KMS-11 (cell line): ENCODE results near the gene CACNA2D3.
"Not testable (repeated sequence)": the region's sequence is repeated elsewhere in the genome, so short reads cannot be mapped to it uniquely, and the experiment has no call there.

Source experiments
- H2AFZ ChIP-seq: fragments of 200-600 bp; sonication (generic); 2 replicates; pipeline ENCODE4 v1.6.1; 2016; ENCODE audit warnings: antibody characterized with exemption, mixed run types, low read depth
- H3K27ac ChIP-seq: fragments of 200-600 bp; sonication (generic); 2 replicates; pipeline ENCODE4 v1.6.1; 2016; ENCODE audit warnings: mild to moderate bottlenecking, mixed run types
- H3K27me3 ChIP-seq: fragments of 200-600 bp; sonication (generic); 2 replicates; pipeline ENCODE4 v1.6.1; 2017; ENCODE audit warnings: mild to moderate bottlenecking, low read depth, mixed run types, moderate library complexity; ENCODE audit not compliant: insufficient read depth
- H3K36me3 ChIP-seq: fragments of 200-600 bp; sonication (generic); 2 replicates; pipeline ENCODE4 v1.6.1; 2017; ENCODE audit warnings: mild to moderate bottlenecking, mixed run types; ENCODE audit not compliant: insufficient read depth
- H3K4me1 ChIP-seq: fragments of 200-600 bp; sonication (generic); 2 replicates; pipeline ENCODE4 v1.6.1; 2016; ENCODE audit warnings: mild to moderate bottlenecking, low read depth, mixed run types; ENCODE audit not compliant: poor library complexity, severe bottlenecking
- H3K4me2 ChIP-seq: fragments of 200-600 bp; sonication (generic); 2 replicates; pipeline ENCODE4 v1.7.0; 2016; ENCODE audit warnings: mild to moderate bottlenecking, mixed run types
- H3K4me3 ChIP-seq: fragments of 200-600 bp; sonication (generic); IDR thresholded peaks from 2 replicates; pipeline ENCODE4 v1.6.1; 2017; ENCODE audit warnings: low read depth, low read length, mixed read lengths; ENCODE audit not compliant: insufficient read depth
- H3K79me2 ChIP-seq: fragments of 200-600 bp; sonication (generic); 2 replicates; pipeline ENCODE4 v1.6.1; 2016; ENCODE audit warnings: low read depth, mixed run types; ENCODE audit not compliant: insufficient read depth
- H3K9ac ChIP-seq: fragments of 200-600 bp; sonication (generic); 2 replicates; pipeline ENCODE4 v1.6.1; 2016; ENCODE audit warnings: mild to moderate bottlenecking, mixed run types
- H4K20me1 ChIP-seq: fragments of 200-600 bp; sonication (generic); 2 replicates; pipeline ENCODE4 v1.6.1; 2016; ENCODE audit warnings: mild to moderate bottlenecking, mixed run types; ENCODE audit not compliant: insufficient read depth
- TF ChIP-seq, protein P1 (sequence below): fragments of 200-600 bp; sonication (generic); conservative IDR thresholded peaks from 2 replicates; pipeline ENCODE4 v1.6.1; 2017; ENCODE audit warnings: low read depth, mild to moderate bottlenecking, antibody characterized with exemption, low read length, moderate library complexity, mixed read lengths

The CACNA2D3 gene

DNA sequence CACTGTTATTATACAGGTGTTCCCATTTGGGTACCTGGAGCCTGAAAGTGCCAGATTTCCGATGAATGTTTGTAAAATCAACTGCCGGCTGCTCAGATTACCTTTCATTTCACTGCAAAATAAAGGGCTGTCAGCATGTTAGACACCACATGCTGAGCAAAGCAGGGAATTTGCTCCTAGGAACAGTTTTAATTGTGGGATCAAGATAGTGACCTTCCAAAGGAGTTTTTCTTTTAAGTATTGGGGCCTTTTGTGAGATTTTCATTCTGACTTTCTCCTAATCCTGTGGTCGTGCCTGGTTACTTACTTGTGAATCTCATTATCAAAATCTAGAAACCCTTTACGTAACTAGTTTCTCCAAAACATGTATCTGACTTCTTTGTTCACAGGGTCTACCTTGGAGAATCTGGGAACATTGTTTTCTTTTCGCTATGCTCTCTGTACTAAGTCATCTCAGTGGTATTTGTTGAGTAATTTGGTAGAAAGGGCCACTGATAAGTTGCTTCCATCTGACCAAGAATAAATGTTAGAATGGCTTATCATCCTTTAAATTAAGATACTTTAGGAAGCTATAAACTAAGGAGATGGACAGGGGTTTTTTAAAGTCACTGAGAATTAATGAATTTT lies 846.3 kb downstream of the CACNA2D3 start:
- TF ChIP-seq, protein P1, sequence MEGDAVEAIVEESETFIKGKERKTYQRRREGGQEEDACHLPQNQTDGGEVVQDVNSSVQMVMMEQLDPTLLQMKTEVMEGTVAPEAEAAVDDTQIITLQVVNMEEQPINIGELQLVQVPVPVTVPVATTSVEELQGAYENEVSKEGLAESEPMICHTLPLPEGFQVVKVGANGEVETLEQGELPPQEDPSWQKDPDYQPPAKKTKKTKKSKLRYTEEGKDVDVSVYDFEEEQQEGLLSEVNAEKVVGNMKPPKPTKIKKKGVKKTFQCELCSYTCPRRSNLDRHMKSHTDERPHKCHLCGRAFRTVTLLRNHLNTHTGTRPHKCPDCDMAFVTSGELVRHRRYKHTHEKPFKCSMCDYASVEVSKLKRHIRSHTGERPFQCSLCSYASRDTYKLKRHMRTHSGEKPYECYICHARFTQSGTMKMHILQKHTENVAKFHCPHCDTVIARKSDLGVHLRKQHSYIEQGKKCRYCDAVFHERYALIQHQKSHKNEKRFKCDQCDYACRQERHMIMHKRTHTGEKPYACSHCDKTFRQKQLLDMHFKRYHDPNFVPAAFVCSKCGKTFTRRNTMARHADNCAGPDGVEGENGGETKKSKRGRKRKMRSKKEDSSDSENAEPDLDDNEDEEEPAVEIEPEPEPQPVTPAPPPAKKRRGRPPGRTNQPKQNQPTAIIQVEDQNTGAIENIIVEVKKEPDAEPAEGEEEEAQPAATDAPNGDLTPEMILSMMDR: no peak
- H3K27me3 ChIP-seq: no peaks in the 10 kb centered on the region
- H4K20me1 ChIP-seq: no peaks in the 10 kb centered on the region
- H3K79me2 ChIP-seq: no peaks in the 10 kb centered on the region
- no peaks in the 10 kb centered on the region for H3K4me1 ChIP-seq
- no peak overlapping the region for H3K9ac ChIP-seq
- no peak overlapping the region for H2AFZ ChIP-seq
- no peak overlapping the region for H3K4me3 ChIP-seq
- H3K36me3 ChIP-seq: no peaks in the 10 kb centered on the region
- H3K4me2 ChIP-seq: no peak overlapping the region
- H3K27ac ChIP-seq: no peak overlapping the region

DNA sequence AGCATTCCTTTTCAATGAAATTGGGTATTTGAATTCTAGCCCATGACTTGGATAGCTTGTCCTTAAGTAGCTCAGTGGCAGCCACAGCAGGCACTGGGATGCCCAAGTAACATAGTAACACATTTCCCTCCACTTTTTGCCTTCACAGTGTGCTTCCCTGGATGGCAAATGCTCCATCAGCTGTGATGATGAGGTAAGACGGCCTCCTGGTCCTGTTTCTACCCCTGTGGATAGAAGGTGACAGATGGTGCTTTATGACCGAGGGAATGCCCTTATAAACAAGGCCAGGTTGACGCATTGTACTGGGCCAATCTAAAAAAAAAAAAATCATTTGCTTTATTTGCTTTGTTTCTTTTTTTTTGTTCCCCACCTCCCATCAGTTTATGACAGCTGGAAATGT lies 847.3 kb downstream of the CACNA2D3 start:
- no peaks in the 10 kb centered on the region for H3K27me3 ChIP-seq
- no peaks in the 10 kb centered on the region for H3K79me2 ChIP-seq
- H3K4me1 ChIP-seq: no peaks in the 10 kb centered on the region
- H3K27ac ChIP-seq: no peak overlapping the region
- no peaks in the 10 kb centered on the region for H4K20me1 ChIP-seq
- no peak overlapping the region for H2AFZ ChIP-seq
- H3K9ac ChIP-seq: no peak overlapping the region
- H3K4me3 ChIP-seq: no peak overlapping the region
- TF ChIP-seq, protein P1: no peak
- H3K36me3 ChIP-seq: no peaks in the 10 kb centered on the region
- H3K4me2 ChIP-seq: no peak overlapping the region

DNA sequence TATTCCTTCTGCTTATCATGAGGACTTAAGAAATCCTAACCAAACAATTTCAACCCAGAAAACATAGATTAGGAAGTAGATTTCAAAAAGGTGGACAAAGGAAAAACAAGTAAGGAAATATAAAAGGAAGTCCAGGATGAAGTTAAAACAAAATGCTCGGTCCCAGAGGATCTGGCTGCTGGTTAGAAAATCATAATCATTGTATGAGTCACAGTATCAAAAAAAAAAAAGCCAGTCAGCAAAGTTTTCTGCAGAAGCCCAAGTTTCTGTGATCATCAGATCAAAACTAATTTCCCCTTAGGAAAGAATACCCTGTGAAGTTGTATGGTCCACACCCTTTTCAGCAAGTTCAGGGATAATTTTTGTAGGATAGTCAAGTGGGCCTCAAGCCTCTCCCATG lies 848.5 kb downstream of the CACNA2D3 start:
- H2AFZ ChIP-seq: no peak overlapping the region
- no peaks in the 10 kb centered on the region for H3K79me2 ChIP-seq
- TF ChIP-seq, protein P1: no peak
- no peak overlapping the region for H3K4me3 ChIP-seq
- no peak overlapping the region for H3K27ac ChIP-seq
- no peak overlapping the region for H3K4me2 ChIP-seq
- H4K20me1 ChIP-seq: no peaks in the 10 kb centered on the region
- no peaks in the 10 kb centered on the region for H3K36me3 ChIP-seq
- H3K27me3 ChIP-seq: no peaks in the 10 kb centered on the region
- no peaks in the 10 kb centered on the region for H3K4me1 ChIP-seq
- H3K9ac ChIP-seq: no peak overlapping the region

GRCh38 chr3:54977439-54977838 lies 855.1 kb downstream of the CACNA2D3 start:
- H2AFZ ChIP-seq: no peak overlapping the region
- no peaks in the 10 kb centered on the region for H4K20me1 ChIP-seq
- TF ChIP-seq, protein P1: no peak
- no peaks in the 10 kb centered on the region for H3K27me3 ChIP-seq
- no peaks in the 10 kb centered on the region for H3K4me1 ChIP-seq
- no peaks in the 10 kb centered on the region for H3K79me2 ChIP-seq
- H3K4me3 ChIP-seq: no peak overlapping the region
- H3K4me2 ChIP-seq: no peak overlapping the region
- no peak overlapping the region for H3K9ac ChIP-seq
- no peaks in the 10 kb centered on the region for H3K36me3 ChIP-seq
- H3K27ac ChIP-seq: no peak overlapping the region

- not testable (repeated sequence) for H3K27me3 ChIP-seq, H3K4me1 ChIP-seq, H3K4me2 ChIP-seq, H3K27ac ChIP-seq, H3K4me3 ChIP-seq, H3K79me2 ChIP-seq, H3K9ac ChIP-seq, H4K20me1 ChIP-seq, H2AFZ ChIP-seq, H3K36me3 ChIP-seq
These were observed 855.6 kb downstream of the CACNA2D3 start for GRCh38 chr3:54977946-54978345.
